Measurements from ENCODE around the gene CRPPA.

The CRPPA gene

GRCh38 chr7:16399265-16399831 is 22.0 kb downstream of the CRPPA start:
- Histone ChIP-seq H3K36me3 (ENCODE audit: control insufficient read depth in 2 of 2, insufficient read depth in 1 of 2, low read length in 2 of 2) (no peaks in the 10 kb centered on the region), H3K9me3 (ENCODE audit: control insufficient read depth, insufficient read depth, low read depth, low read length) (no peaks in the 10 kb centered on the region), H3K27ac (ENCODE audit: extremely low read depth, low read depth, low read length) (no peak overlapping the region), H3K4me3 (ENCODE audit: low read depth, low read length) (no peak overlapping the region), H3K4me1 (ENCODE audit: control insufficient read depth, insufficient read depth, low read length) (no peaks in the 10 kb centered on the region)
- peak; percentile 22; the same call in 1 of the 2 replicates for TF ChIP-seq TSHZ1 (tag by site-specific recombination; IDR thresholded peaks at IDR 0.05; ENCODE audit: borderline replicate concordance)
- no peak for TF ChIP-seq HOXD13 (CRISPR knock-in tag; IDR thresholded peaks at IDR 0.05; ENCODE audit: borderline replicate concordance)
- no peak for TF ChIP-seq ZNF184 (tag by site-specific recombination; IDR thresholded peaks at IDR 0.05)
- ChIA-PET CTCF (no interaction called here), POLR2A (no interaction called here)

- Histone ChIP-seq H3K4me1 (ENCODE audit: control insufficient read depth, insufficient read depth, low read length) (no peaks in the 10 kb centered on the region), H3K27ac (ENCODE audit: extremely low read depth, low read depth, low read length) (no peak overlapping the region), H3K4me3 (ENCODE audit: low read depth, low read length) (no peak overlapping the region), H3K9me3 (ENCODE audit: control insufficient read depth, insufficient read depth, low read depth, low read length) (no peaks in the 10 kb centered on the region), H3K36me3 (ENCODE audit: control insufficient read depth in 2 of 2, insufficient read depth in 1 of 2, low read length in 2 of 2) (no peaks in the 10 kb centered on the region)
- CTCF ChIA-PET: no interaction called here
- TF ChIP-seq KLF17 (tag by site-specific recombination; IDR thresholded peaks at IDR 0.05) (no peak), ZNF239 (tag by site-specific recombination; IDR thresholded peaks at IDR 0.05) (no peak), ZFP41 (tag by site-specific recombination; IDR thresholded peaks at IDR 0.05; ENCODE audit: borderline replicate concordance) (no peak), ZFP69B (tag by site-specific recombination; IDR thresholded peaks at IDR 0.05) (no peak), KLF16 (tag by site-specific recombination; IDR thresholded peaks at IDR 0.05) (no peak), ZNF335 (tag by site-specific recombination; conservative IDR thresholded peaks at IDR 0.05) (no peak), ZNF157 (tag by site-specific recombination; IDR thresholded peaks at IDR 0.05) (no peak), ZNF610 (tag by site-specific recombination; IDR thresholded peaks at IDR 0.05; ENCODE audit: borderline replicate concordance) (no peak)
- POLR2A ChIA-PET: no interaction called here
Observed at GRCh38 chr7:16398146-16399017, 23.0 kb downstream of the CRPPA start.

- no peaks in the 10 kb centered on the region for H3K36me3 ChIP-seq (ENCODE audit: control insufficient read depth in 2 of 2, insufficient read depth in 1 of 2, low read length in 2 of 2)
- POLR2A ChIA-PET: no interaction called here
- H3K9me3 ChIP-seq (ENCODE audit: control insufficient read depth, insufficient read depth, low read depth, low read length): no peaks in the 10 kb centered on the region
- no peak overlapping the region for H3K27ac ChIP-seq (ENCODE audit: extremely low read depth, low read depth, low read length)
- no peak overlapping the region for H3K4me3 ChIP-seq (ENCODE audit: low read depth, low read length)
- CTCF ChIA-PET: no interaction called here
- no peaks in the 10 kb centered on the region for H3K4me1 ChIP-seq (ENCODE audit: control insufficient read depth, insufficient read depth, low read length)
- TF ChIP-seq ZNF701 (tag by site-specific recombination; IDR thresholded peaks at IDR 0.05) (no peak), ZNF248 (tag by site-specific recombination; IDR thresholded peaks at IDR 0.05) (no peak), ZNF23 (tag by site-specific recombination; IDR thresholded peaks at IDR 0.05; ENCODE audit: borderline replicate concordance) (no peak), SCRT2 (tag by site-specific recombination; IDR thresholded peaks at IDR 0.05) (no peak), ZNF48 (tag by site-specific recombination; IDR thresholded peaks at IDR 0.05) (no peak), INSM2 (tag by site-specific recombination; IDR thresholded peaks at IDR 0.05) (no peak), ZNF555 (tag by site-specific recombination; conservative IDR thresholded peaks at IDR 0.05) (no peak), ZBTB10 (tag by site-specific recombination; IDR thresholded peaks at IDR 0.05) (no peak), ZNF610 (tag by site-specific recombination; IDR thresholded peaks at IDR 0.05; ENCODE audit: borderline replicate concordance) (no peak), ZNF175 (tag by site-specific recombination; IDR thresholded peaks at IDR 0.05) (no peak)
Observed at GRCh38 chr7:16397501-16398145, 23.7 kb downstream of the CRPPA start.

All from HEK293 (cell line).